ENCODE measurements around the gene SPPL3.

SPPL3 gene

DNA sequence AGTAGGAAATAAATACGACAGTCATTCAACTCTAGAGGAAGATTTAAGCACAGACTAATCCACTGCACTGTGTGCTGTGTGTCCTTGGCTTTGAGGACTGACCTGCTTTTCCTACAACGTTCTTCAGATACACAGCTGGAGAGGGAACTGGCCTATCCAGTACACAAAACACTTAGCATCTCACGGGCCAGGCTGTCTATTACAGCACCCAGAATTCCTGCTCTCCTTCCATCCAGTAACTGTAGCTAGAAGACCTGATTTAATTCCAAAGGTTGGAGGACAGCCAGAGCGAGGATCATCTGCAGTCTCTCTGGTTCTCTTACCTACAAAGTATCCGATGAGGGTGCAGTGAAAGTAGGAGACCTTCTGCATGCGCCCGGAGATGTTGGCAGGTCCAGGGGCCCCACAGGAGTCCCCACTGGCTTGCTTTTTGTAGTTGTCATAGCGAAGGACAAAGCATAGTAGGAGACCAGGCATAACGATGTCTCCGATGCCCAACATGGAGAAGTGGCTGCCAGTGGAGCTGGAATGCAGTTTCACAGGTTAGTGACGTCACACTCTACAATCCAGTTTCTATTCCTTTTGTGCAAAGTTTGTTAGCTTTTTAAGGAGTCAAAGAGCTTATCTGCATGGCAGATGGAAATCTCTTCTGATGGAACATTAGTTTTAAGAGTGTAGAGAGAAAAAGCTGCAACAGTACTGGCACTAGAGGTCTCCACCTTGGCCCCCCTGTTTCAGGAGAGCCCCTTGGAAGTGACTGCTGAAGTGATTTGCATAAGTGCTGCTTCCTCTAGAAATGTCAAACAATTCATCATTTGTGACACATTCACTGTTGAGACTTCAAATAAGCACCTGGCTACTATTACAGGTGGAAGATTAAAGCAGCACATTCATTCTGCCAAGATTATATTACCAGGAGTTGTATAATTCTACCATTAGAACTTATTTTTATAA, 136.8 kb downstream of the SPPL3 start:
- DNase-seq = no peak

DNA sequence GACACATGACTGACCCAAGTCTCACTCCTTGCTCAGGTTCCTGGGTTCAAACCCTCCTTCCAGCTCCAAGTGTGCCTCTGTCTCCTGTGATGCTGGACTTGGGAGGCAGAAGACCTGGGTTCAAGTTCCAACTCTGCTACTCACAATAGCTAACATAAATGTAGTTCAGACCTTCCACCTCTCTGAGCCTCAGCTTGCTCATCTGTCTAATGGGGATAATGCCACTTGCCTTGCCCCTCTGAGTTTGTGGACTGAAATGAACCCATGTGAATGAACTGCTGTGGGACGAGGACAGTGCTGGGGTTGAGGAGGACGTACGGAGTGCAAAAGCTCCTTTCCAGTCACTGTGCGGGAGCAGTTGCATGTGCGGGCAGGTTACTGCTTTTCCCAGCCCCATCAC, 137.6 kb downstream of the SPPL3 start:
- no peak for DNase-seq

DNA sequence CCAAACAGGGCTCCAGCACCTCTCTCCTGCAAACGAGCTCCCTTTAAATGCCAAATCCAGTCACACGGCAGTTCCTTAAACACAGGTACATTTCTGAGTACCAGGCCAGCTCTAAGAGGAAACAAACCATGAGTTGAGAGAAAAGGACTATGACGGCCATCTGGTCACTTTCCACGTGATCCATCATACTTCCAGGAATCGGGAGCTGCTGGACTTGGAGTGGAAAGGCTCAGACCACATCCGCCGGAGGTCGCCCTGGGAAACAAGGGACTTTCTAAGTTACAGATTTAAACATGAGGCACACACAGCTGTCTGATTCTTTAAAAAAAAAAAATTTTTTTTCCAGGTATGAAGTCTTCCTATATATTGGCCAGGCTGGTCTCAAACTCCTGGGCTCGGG, 139.3 kb downstream of the SPPL3 start:
- DNase-seq = no peak

DNA sequence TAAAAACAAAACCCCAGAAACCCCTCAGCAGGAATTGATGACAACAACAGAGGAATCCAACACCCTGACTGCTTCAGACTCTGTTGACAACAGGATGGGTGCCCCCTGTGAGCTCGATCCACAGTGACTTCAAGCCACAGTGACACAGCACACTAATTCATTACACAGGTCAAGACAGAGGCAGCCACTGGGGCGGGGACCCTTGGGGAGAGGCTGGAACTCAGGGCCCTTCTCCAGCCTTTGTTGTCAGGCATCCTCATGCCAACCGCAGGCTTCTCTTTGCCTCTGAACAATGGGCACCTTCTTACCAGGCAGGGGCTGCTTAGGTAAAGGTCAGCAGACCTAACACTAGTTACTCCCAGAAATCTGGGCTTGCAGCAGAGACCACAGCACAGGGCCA, 140.9 kb downstream of the SPPL3 start:
- DNase-seq = no peak

DNA sequence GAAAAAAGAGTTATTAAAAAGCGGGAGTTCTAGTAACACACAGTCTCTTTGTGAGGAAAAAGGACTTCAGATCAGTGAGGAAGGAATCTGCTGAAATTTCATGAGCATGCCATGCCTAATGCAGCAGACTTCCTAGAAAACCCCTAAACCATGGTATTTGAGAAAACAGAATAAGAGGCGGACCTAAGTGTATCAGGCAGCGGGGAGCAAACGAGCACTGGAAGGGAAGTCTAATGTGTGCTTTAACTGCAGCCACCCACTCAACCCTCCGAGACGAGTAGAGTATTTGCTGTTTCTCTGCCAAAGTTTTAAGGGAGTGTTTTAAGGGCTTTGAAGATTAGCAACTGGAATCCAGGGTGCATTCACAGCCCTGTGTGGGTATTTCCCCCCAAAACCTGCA, 142.1 kb downstream of the SPPL3 start:
- peak; percentile 29 for DNase-seq

DNA sequence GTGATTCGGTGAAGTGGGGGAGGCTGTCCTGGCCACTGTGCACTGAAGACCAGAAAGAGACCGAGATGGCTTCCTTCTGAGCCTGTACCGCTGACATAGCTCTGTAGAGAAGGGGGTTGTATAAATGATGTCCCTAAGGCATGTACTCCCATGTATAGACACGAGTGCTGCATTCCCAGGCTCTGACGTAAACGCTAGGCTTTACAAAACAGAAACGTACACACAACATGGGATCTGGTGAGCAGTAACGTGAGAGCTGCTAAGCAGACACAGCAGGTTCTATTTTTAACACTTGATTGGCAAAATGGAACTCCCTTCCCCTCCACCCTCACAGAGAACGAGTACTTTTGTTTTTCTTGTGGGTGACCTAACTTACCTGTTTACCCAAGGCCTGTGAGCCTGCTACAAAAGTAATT, 142.6 kb downstream of the SPPL3 start:
- peak; percentile 96 for DNase-seq

DNA sequence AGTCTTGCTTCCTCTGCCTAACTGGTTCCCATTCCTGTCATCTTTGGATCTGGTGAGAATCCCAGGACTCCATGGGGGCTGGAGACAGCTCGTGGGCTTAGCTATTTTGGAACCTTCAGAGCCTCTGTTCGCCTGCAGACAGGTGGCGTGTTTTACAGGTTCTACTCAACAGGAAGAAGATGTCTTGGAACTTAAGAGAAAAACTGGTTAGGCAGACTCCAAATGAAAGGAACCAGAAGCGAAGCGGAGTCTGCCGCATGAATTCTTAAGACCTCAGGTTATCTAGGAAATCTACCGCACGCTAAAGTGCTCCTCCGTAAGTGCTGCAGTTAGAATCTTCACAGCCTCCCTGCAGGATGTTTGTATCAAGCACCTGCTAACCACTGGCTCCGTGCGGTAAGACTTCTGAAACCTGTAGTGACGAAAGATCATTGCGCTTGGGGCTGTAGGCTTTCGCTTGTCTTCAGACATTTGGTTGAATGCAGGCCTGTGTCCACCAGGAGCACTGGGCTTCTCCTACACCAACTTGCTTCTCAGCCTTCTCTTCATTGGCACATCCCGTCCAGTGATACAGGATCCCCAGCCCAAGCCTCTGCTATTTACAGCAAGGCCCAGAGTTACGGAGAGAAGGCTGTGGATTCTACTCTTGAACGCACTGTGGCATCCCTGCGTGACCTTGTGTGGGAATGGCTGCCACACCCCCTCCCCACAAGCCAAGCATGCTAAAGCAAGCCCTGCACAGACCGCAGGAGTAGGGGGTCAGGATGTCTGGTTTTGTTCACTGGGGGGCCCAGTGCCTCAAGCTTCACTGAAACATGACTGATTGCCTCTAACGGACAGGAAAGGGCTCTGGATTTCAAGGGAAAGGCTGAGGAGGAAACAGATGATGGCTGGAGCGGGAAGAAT, 143.6 kb downstream of the SPPL3 start:
- peak; percentile 4 for DNase-seq

DNA sequence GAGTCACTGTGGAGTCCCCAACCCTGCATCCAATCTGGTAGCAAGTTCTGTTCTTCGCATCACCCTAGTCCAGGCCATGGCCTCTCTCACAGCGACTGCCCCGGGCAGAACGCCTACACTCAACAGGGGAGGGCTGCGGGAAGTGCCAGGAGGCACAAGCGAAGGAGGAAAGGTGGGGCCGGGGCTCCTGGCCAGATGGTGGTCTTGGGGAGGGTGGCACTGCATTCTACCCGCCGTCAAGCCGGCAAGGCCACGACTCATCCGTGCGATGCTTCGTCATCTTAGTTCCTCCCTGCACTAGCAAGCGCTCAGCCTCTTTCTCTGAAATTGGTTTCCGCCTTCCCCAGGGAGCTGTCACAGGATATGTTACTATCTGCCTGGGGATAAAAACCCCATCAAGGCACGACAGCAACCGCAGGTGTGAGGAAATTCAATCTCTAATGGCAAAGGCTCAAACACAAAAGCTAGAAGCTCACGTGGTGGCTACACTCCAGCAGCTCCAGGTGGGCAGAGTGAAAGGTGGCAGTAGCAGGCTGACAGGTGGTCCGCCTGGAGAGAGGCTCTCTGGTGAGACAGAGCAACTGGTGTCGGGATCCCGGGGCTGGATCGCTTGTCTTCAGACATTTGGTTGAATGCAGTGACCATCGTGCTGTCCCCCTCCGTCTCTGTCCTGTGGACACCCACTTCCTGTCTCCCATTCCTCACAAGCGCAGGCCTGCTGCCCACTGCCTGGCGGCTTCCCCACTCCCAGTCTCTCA, 144.4 kb downstream of the SPPL3 start:
- DNase-seq = no peak

DNA sequence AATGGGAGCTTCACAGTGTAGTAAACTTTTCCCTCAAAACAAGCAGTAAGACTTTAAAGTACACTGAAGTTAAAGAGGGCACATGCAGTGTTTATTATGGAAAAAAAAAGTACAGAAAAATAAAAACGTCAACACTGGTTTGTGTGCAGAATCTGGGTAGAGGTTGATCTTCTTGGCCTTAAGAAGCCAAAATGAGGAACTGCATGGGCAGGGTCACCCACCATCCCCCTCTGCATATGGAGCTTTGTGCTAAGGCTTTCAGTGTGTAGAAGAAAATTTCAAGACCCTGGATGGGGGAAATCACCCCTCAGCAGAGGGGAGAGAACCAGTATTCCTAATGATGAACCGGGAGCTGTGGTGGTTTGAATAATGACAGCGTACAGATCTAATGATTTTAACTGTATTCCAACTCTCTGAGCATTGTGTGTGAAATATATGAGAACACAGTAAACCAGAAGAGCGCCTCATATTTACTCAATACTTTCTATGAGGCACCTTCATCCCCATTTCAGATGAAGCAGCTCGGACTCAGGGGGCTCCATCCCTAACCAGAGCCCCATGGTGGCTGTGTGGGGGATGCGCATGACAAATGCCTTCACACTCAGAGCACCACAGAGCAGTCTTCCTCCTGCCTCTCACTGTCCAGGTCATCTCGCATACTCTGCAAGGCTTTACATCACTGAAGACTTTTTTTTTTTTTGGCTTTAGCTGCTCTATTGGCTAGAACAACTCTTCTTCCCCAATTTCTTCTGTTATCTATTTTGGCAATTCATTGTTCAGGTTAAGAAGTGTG, 145.2 kb downstream of the SPPL3 start:
- DNase-seq = no peak

DNA sequence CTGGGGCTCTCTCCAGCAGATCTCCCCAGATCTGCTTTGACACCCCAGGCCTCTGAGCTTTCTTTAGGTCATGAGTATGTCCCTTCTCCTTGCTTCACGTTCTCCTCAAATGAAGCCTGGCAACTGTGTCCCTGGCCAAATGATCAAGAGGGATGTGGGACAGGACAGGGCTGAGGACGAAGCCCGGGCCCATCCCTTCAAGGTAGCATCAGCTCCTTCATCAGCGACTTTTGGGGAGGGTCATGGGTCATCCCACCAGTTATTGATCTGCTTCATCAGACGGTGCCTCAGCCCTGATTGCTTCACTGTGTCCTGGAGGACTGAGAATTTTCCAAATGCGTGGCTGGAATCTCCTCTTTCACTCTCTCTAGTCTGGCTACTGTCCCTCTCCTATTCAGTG, 146.2 kb downstream of the SPPL3 start:
- no peak for DNase-seq

DNA sequence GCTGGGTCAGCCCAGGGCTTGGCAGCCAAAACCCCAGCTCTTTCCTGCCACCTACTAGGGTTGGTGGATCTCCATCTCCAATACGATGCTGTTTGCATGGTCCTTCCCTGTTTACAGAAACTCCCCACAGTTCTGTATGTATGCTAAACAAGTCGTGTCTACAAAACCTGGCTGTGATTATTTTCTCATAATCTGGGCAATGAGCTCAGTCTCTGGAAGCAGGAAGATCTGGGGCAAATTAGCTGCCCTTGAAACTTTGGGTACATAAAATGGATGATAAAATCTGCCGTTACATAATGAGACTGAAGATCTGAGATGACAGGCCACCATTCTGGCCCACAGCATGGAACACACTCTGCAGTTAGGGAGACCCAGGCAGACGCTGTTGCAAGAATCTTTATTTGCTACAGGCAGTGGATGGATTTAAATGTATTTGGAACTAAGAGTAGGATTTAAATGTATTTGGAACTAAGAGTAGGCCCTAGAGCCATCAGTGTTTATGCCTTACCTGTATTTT, 146.9 kb downstream of the SPPL3 start:
- DNase-seq = no peak

DNA sequence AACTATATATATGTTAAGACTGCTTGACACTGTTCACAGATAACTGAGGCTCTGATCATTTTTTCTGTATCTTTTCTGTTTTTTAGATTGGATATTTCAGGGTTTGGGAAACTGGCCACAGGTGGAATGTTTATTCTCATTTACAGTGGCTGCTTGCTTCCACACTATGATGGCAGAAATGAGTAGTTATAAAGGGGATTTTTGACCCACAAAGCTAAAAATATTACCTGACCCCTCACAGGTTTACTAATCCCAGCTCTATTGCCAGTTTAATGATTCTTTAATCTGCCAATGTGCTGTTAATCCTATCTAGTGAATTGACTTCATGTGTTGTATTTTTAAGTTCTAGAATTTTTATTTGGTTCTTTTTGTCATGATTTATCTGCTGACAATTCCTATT, 148.9 kb downstream of the SPPL3 start:
- DNase-seq = no peak

DNA sequence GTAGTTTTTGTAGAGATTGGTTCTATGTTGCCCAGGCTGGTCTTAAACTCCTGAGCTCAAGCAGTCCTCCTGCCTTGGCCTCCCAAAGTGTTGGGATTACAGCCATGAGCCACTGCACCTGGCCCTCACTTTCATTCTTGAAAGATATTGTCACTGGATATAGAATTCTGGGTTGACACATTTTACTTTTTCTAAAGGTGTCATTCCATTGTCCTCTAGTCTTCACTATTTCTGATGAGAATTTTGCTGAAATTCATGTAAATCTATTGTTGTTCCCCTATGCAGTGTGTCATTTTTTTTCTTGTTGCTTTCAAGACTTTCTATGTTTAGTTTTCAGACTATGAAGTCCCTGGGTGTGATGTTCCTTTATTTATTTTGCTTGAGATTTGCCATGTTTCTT, 149.4 kb downstream of the SPPL3 start:
- DNase-seq = no peak

DNA sequence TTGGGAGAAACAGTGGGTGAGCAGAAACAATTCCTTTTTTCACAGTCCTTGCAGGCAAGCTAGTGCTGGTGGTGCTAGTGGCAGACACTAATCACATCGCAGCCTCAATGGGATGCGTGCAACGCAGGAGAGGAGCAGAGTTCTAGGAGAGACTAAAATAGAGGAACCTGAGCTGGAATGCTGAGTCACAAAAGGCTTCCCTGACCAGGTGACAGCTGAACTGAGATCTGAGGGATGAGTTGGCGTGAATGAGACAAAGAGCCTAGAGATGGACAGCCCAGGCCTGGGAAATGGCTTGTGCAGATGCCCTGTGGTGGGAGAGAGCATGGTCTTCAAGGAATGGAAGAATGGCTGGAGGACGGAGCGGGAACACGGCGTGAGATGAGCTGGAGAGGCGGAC, 152.8 kb downstream of the SPPL3 start:
- DNase-seq = no peak

DNA sequence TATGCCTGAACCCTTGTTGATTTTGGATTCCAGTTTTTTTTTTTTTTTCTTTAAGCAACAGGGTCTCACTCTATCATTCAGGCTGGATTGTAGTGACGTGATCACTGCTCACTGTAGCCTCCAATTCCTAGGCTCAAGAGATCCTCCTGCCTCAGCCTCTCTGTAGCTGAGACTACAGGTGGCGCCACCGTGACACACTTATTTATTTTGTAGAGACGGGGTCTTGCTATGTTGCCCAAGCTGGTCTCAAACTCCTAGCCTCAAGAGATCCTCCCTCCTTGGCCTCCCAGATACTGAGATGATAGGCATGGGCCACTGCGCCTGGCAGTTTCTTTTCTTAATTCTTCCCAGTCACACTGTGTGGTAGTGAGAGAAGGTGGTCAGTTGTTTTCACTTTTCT, 153.4 kb downstream of the SPPL3 start:
- no peak for DNase-seq

DNA sequence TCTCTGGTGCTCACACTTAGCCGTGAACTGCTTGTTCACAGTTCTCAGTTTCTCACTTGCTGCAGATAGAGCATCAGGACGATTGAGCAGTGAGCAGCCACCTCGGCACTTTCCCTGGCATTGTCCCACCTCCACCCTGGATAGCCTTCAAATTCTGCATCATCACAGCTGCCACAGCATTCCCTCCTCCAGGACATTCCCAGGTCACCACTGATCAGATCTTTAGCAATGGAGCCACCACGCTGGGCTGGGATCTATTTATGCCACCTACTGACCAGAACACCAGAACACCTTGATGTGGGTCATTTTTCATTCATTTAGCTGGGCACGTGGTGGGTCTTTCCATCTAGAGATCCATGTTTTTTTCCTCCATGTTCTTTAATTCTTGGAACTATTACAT, 154.9 kb downstream of the SPPL3 start:
- no peak for DNase-seq

DNA sequence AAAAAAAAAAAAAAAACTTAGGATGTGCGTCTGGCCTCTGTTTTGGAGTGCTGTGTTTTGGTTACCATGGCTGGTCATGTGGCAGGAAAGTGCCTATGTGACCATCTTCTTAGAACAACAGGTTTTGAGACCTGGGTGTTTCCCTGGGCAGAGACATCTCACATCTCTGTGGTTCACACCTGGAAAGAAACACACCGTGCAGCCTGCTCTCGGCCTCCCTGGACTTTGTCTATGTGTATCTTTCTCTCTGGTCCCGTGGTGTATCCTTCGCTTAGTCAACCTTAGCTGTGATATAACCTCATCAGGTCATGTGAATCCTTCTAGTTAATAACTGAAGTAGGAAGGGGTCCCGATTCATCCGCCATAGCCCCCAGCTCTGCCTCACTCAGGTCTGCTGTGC, 155.9 kb downstream of the SPPL3 start:
- no peak for DNase-seq

DNA sequence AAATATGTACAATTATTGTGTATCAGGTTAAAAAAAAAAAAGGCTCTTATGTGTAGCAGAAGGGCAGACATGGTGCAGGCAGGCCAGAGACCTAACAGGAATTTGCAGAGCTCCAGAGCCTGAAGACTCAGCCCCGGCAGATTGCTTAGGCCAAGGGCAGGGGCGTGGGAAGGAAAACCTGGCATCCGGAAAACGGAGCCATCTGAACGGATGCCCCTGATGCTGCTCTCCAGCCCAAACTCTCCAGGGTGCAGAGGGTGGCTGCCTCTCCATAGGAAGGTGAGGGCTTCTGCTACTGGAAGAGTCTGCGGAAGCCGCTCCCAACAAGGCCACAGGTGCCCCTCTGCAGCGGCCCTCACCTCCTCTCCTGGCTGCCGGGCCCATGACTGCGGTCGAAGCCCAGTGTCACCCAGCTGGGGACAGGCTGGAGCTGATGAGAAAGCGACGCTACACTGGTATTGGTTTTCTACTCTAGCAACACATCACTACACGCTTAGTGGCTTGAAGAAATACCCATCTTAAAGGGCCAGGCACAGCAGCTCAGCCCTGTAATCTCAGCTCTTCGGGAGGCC, 159.2 kb downstream of the SPPL3 start:
- DNase-seq = no peak

DNA sequence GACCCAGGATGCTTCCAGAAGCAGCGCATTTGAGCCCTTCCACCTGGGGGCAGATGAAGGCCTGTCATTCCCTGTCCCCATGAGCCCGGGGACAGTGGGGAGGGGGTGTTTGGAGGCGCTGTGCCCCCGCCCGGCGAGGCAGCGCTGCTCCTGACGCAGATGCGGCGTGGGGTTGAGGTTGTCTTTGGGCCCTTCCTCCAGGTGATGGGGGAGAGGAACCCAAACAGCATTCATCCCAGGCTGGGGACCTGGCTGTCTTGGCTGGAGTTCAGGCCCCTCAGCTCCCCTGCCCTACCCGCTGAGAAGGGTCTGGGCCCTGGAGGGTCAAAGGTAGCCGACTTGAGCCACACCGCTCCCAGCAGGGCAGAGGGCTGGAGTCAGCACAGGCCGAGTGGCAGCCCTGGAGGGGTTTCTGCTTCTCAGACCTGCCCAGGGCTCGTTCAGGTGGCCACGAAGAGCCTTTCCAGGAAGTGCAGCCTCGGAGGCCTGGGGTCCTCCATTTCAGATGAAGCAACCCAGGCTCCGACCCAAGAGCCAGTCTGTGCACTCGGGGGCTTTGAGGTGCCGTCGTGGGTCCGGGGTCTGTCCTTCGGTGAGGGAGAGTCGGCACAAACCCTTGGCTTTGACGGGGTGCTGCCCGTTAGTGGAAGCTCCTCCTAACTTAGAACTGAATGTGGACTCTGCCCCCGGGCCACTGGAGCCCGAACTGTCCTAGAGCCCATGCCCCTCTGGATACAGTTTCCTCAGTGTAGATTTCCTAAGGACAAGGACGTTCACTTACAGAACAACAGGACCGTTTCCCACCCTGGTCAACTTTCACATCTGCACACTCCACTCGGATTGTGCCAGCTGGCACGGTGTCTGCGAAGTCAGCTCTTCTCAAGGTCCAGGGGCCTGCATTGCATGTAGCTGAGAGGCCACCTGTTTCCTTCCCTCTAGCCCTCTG, 162.4 kb downstream of the SPPL3 start:
- no peak for DNase-seq

DNA sequence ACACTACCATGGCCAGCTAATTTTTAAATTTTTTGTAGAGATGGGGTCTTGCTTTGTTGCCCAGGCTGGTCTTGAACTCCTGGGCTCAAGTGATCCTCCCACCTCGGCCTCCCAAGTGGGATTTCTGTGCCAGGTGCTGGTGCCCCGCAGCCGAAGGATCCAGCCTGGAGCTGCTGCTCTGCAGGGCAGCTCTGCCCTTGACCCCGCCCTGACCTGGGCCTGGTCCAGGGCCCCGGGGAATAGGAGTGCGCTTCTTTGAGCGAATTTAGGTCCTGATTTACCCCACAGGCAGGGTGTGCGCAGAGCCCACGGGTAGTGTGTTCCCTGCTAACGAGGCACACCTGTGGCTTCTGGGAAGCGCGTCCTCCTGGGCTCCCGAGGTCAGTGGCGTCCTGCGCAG, 163.3 kb downstream of the SPPL3 start:
- DNase-seq = no peak
